Neural cell (in vitro differentiated cells): Measurements from ENCODE around the gene DTX3L. TPM values are rescaled to one million over a fixed set of nuclear protein-coding genes. Genes with fewer than 3 reads are reported as not detected.

Experiments
- H2AFZ ChIP-seq: fragments of 200-600, 300-800 bp; sonication (generic), shearing (Covaris generic); 2 replicates; pipeline ENCODE4 v1.6.0; 2014; ENCODE audit warnings: low read depth, mild to moderate bottlenecking, antibody characterized with exemption, low read length, moderate library complexity
- H3F3A ChIP-seq: fragments of 200-600 bp; shearing (Covaris generic); 2 replicates; pipeline ENCODE4 v1.6.1; 2016; ENCODE audit warnings: mild to moderate bottlenecking, moderate library complexity, mixed read lengths, antibody characterized with exemption, low read length; ENCODE audit not compliant: insufficient read depth, poor library complexity, severe bottlenecking
- H3K27ac ChIP-seq: fragments of 200-600, 300-800 bp; sonication (generic), shearing (Covaris generic); 2 replicates; pipeline ENCODE4 v1.5.1; 2014; ENCODE audit warnings: mild to moderate bottlenecking, low read length, moderate library complexity
- H3K27me3 ChIP-seq: fragments of 300-800, 200-600 bp; sonication (generic), shearing (Covaris generic); 2 replicates; pipeline ENCODE4 v1.6.0; 2014; ENCODE audit warnings: mild to moderate bottlenecking, low read depth, low read length, moderate library complexity; ENCODE audit not compliant: insufficient read depth
- H3K36me3 ChIP-seq: fragments of 300-800, 200-600 bp; sonication (generic), shearing (Covaris generic); 2 replicates; pipeline ENCODE4 v1.5.1; 2014; ENCODE audit warnings: mild to moderate bottlenecking, antibody characterized with exemption, low read length, moderate library complexity; ENCODE audit not compliant: insufficient read depth
- H3K4me2 ChIP-seq: fragments of 300-800, 200-600 bp; sonication (generic), shearing (Covaris generic); 2 replicates; pipeline ENCODE4 v1.6.0; 2014; ENCODE audit warnings: mild to moderate bottlenecking, low read length
- H3K4me3 ChIP-seq: fragments of 300-800, 200-600 bp; sonication (generic), shearing (Covaris generic); 2 replicates; pipeline ENCODE4 v1.5.1; 2014; ENCODE audit warnings: mild to moderate bottlenecking, low read length, moderate library complexity
- H3K79me2 ChIP-seq: fragments of 200-600 bp; shearing (Covaris generic); replicated peaks from 2 replicates; pipeline ENCODE4 v1.6.0; 2014; ENCODE audit warnings: mild to moderate bottlenecking, low read length, moderate library complexity; ENCODE audit not compliant: insufficient read depth
- H3K9ac ChIP-seq: fragments of 300-800, 200-600 bp; sonication (generic), shearing (Covaris generic); 2 replicates; pipeline ENCODE4 v1.6.1; 2016; ENCODE audit warnings: mild to moderate bottlenecking, low read length, mixed read lengths
- H3K9me2 ChIP-seq: fragments of 200-600 bp; shearing (Covaris generic); 2 replicates; pipeline ENCODE4 v1.6.1; 2016; ENCODE audit warnings: mild to moderate bottlenecking, low read length, mixed read lengths; ENCODE audit not compliant: insufficient read depth
- H3K9me3 ChIP-seq: fragments of 200-600, 300-800 bp; sonication (generic), shearing (Covaris generic); 2 replicates; pipeline ENCODE4 v1.6.1; 2016; ENCODE audit warnings: mild to moderate bottlenecking, mixed run types, low read length, moderate library complexity, mixed read lengths
- H4K20me1 ChIP-seq: fragments of 200-600 bp; shearing (Covaris generic); 2 replicates; pipeline ENCODE4 v1.6.1; 2016; ENCODE audit warnings: mild to moderate bottlenecking, mixed run types; ENCODE audit not compliant: insufficient read depth
- CTCF ChIP-seq: fragments of 450-650 bp; IDR thresholded peaks from 2 replicates; pipeline ENCODE4 v1.5.1; 2014; ENCODE audit warnings: antibody characterized with exemption, mild to moderate bottlenecking, moderate library complexity; ENCODE audit not compliant: poor library complexity, severe bottlenecking
- EP300 ChIP-seq: fragments of 450-650 bp; conservative IDR thresholded peaks from 2 replicates; pipeline ENCODE4 v1.6.1; 2014; ENCODE audit warnings: antibody characterized with exemption, mild to moderate bottlenecking, moderate library complexity; ENCODE audit not compliant: poor library complexity, severe bottlenecking
- EZH2 ChIP-seq: fragments of 200-600, 300-800 bp; shearing (Covaris generic), sonication (generic); IDR thresholded peaks from 2 replicates; pipeline ENCODE4 v1.6.1; 2014; ENCODE audit warnings: antibody characterized with exemption, low read length, borderline replicate concordance, mild to moderate bottlenecking; ENCODE audit not compliant: insufficient read depth, poor library complexity, severe bottlenecking
- MXI1 ChIP-seq: fragments of 450-650 bp; conservative IDR thresholded peaks from 2 replicates; pipeline ENCODE4 v1.6.1; 2014; ENCODE audit warnings: antibody characterized with exemption, mild to moderate bottlenecking; ENCODE audit not compliant: poor library complexity, severe bottlenecking
- POLR2AphosphoS5 ChIP-seq: IDR thresholded peaks from 2 replicates; pipeline ENCODE4 v1.6.1; 2012
- RAD21 ChIP-seq: fragments of 450-650 bp; conservative IDR thresholded peaks from 2 replicates; pipeline ENCODE4 v1.6.1; 2014; ENCODE audit warnings: antibody characterized with exemption, mild to moderate bottlenecking, moderate library complexity
- REST ChIP-seq: IDR thresholded peaks from 2 replicates; pipeline ENCODE4 v1.6.1; 2012; ENCODE audit warnings: borderline replicate concordance
- SMC3 ChIP-seq: fragments of 450-650 bp; conservative IDR thresholded peaks from 2 replicates; pipeline ENCODE4 v1.6.1; 2014; ENCODE audit warnings: antibody characterized with exemption, mild to moderate bottlenecking, moderate library complexity; ENCODE audit not compliant: poor library complexity
- TAF1 ChIP-seq: IDR thresholded peaks from 2 replicates; pipeline ENCODE4 v1.6.1; 2012; ENCODE audit warnings: low read depth
- polyA plus RNA-seq: library from polyadenylated mRNA; depleted of rRNA; stranded (reverse); fragments of >200 nt; gene quantifications from 2 replicates; pipeline ENCODE4 v1.2.3, GENCODE V29; 2014

DTX3L gene
- polyA plus RNA-seq, 1 donor from 2014 or later: not detected

GRCh38 chr3:122606330-122606729 is 42.2 kb downstream of the DTX3L start:
- Histone ChIP-seq H3K27ac (no peak overlapping the region), H3K4me3 (no peak overlapping the region), H3K79me2 (no peaks in the 10 kb centered on the region), H3K36me3 (no peaks in the 10 kb centered on the region), H4K20me1 (no peaks in the 10 kb centered on the region), H3K4me2 (no peak overlapping the region), H3K27me3 (no peaks in the 10 kb centered on the region), H2AFZ (no peak overlapping the region), H3K9me2 (no peaks in the 10 kb centered on the region), H3F3A (no peaks in the 10 kb centered on the region), H3K9me3 (no peaks in the 10 kb centered on the region), H3K9ac (no peak overlapping the region)
- TF ChIP-seq RAD21 (no peak), SMC3 (no peak), EZH2 (no peak), REST (no peak), MXI1 (no peak), CTCF (no peak), TAF1 (no peak), POLR2AphosphoS5 (no peak), EP300 (no peak)

- Histone ChIP-seq H3K9me3 (no peaks in the 10 kb centered on the region), H3K9me2 (no peaks in the 10 kb centered on the region), H3K4me3 (no peak overlapping the region), H3K9ac (no peak overlapping the region), H3K27me3 (no peaks in the 10 kb centered on the region), H3K4me2 (no peak overlapping the region), H3K36me3 (no peaks in the 10 kb centered on the region), H3K79me2 (no peaks in the 10 kb centered on the region), H3F3A (no peaks in the 10 kb centered on the region), H2AFZ (no peak overlapping the region), H4K20me1 (no peaks in the 10 kb centered on the region), H3K27ac (no peak overlapping the region)
- no peak for TF ChIP-seq EZH2
- no peak for TF ChIP-seq RAD21
- TF ChIP-seq REST: no peak
- no peak for TF ChIP-seq TAF1
- no peak for TF ChIP-seq EP300
- no peak for TF ChIP-seq POLR2AphosphoS5
- no peak for TF ChIP-seq CTCF
- no peak for TF ChIP-seq SMC3
- TF ChIP-seq MXI1: no peak
Measured at GRCh38 chr3:122608916-122609315, 44.8 kb downstream of the DTX3L start.
